ENCODE measurements around the gene USP25.

Gene USP25

GRCh38 chr21:15742694-15743093 is 12.9 kb downstream of the USP25 start:
- Histone ChIP-seq H3K4me1 (no peaks in the 10 kb centered on the region), H2AFZ (no peak overlapping the region), H3K27ac (no peak overlapping the region), H3K79me2 (peaks cover 32% of the 10 kb centered on the region), H3K4me3 (ENCODE audit: low read depth, low read length) (no peak overlapping the region), H3K9ac (no peak overlapping the region), H3K9me3 (ENCODE audit: control insufficient read depth, low read length) (no peaks in the 10 kb centered on the region), H3K4me2 (ENCODE audit: low read length) (no peak overlapping the region), H3K36me3 (ENCODE audit: control insufficient read depth, insufficient read depth, low read length) (no peaks in the 10 kb centered on the region), H3K27me3 (ENCODE audit: control insufficient read depth, insufficient read depth, low read length) (no peaks in the 10 kb centered on the region)
- TF ChIP-seq CTCF (IDR thresholded peaks at IDR 0.05) = no peak

- H3K36me3 ChIP-seq (ENCODE audit: control insufficient read depth, insufficient read depth, low read length) = no peaks in the 10 kb centered on the region
- H3K9me3 ChIP-seq (ENCODE audit: control insufficient read depth, low read length) = no peaks in the 10 kb centered on the region
- H3K4me3 ChIP-seq (ENCODE audit: low read depth, low read length) = no peak overlapping the region
- H3K4me1 ChIP-seq = no peaks in the 10 kb centered on the region
- peaks cover 32% of the 10 kb centered on the region for H3K79me2 ChIP-seq
- H3K4me2 ChIP-seq (ENCODE audit: low read length) = no peak overlapping the region
- no peak for TF ChIP-seq CTCF (IDR thresholded peaks at IDR 0.05)
- H3K27me3 ChIP-seq (ENCODE audit: control insufficient read depth, insufficient read depth, low read length) = no peaks in the 10 kb centered on the region
- no peak overlapping the region for H3K9ac ChIP-seq
- no peak overlapping the region for H3K27ac ChIP-seq
- no peak overlapping the region for H2AFZ ChIP-seq
These were observed 13.8 kb downstream of the USP25 start for GRCh38 chr21:15743593-15743992.

GRCh38 chr21:15744926-15745325 is 15.1 kb downstream of the USP25 start:
- Histone ChIP-seq H3K27ac (no peak overlapping the region), H3K9ac (no peak overlapping the region), H3K36me3 (ENCODE audit: control insufficient read depth, insufficient read depth, low read length) (no peaks in the 10 kb centered on the region), H3K4me2 (ENCODE audit: low read length) (no peak overlapping the region), H3K4me3 (ENCODE audit: low read depth, low read length) (no peak overlapping the region), H3K79me2 (peaks cover 28% of the 10 kb centered on the region), H3K9me3 (ENCODE audit: control insufficient read depth, low read length) (no peaks in the 10 kb centered on the region), H2AFZ (no peak overlapping the region), H3K27me3 (ENCODE audit: control insufficient read depth, insufficient read depth, low read length) (no peaks in the 10 kb centered on the region), H3K4me1 (no peaks in the 10 kb centered on the region)
- TF ChIP-seq CTCF (IDR thresholded peaks at IDR 0.05) = no peak

GRCh38 chr21:15748586-15748985 is 18.8 kb downstream of the USP25 start:
- no peaks in the 10 kb centered on the region for H3K27me3 ChIP-seq (ENCODE audit: control insufficient read depth, insufficient read depth, low read length)
- no peaks in the 10 kb centered on the region for H3K9me3 ChIP-seq (ENCODE audit: control insufficient read depth, low read length)
- H3K79me2 ChIP-seq = peaks cover 24% of the 10 kb centered on the region
- no peak for TF ChIP-seq CTCF (IDR thresholded peaks at IDR 0.05)
- H3K9ac ChIP-seq = no peak overlapping the region
- no peak overlapping the region for H3K4me3 ChIP-seq (ENCODE audit: low read depth, low read length)
- H3K4me2 ChIP-seq (ENCODE audit: low read length) = no peak overlapping the region
- H2AFZ ChIP-seq = no peak overlapping the region
- no peaks in the 10 kb centered on the region for H3K4me1 ChIP-seq
- H3K27ac ChIP-seq = no peak overlapping the region
- H3K36me3 ChIP-seq (ENCODE audit: control insufficient read depth, insufficient read depth, low read length) = no peaks in the 10 kb centered on the region

- Histone ChIP-seq H3K36me3 (ENCODE audit: control insufficient read depth, insufficient read depth, low read length) (no peaks in the 10 kb centered on the region), H3K27me3 (ENCODE audit: control insufficient read depth, insufficient read depth, low read length) (no peaks in the 10 kb centered on the region), H3K4me3 (ENCODE audit: low read depth, low read length) (no peak overlapping the region), H2AFZ (no peak overlapping the region), H3K9me3 (ENCODE audit: control insufficient read depth, low read length) (no peaks in the 10 kb centered on the region), H3K4me1 (no peaks in the 10 kb centered on the region), H3K9ac (no peak overlapping the region), H3K79me2 (peaks cover 19% of the 10 kb centered on the region), H3K4me2 (ENCODE audit: low read length) (no peak overlapping the region), H3K27ac (no peak overlapping the region)
- TF ChIP-seq CTCF (IDR thresholded peaks at IDR 0.05) = no peak
These were observed 19.5 kb downstream of the USP25 start for GRCh38 chr21:15749082-15749860.
